Loucy (cell line): ENCODE data around the gene GRB14.

Experiments
- EZH2phosphoT487 ChIP-seq: fragments of 200-600 bp; IDR thresholded peaks from 2 replicates; pipeline ENCODE4 v1.6.1; 2018; ENCODE audit warnings: antibody characterized with exemption, mild to moderate bottlenecking, moderate library complexity, borderline replicate concordance
- TF ChIP-seq, protein P1 (sequence below): fragments of 200-600 bp; sonication (generic); conservative IDR thresholded peaks from 2 replicates; pipeline ENCODE4 v1.5.1; 2014; ENCODE audit warnings: mild to moderate bottlenecking, antibody characterized with exemption, low read length

DNA sequence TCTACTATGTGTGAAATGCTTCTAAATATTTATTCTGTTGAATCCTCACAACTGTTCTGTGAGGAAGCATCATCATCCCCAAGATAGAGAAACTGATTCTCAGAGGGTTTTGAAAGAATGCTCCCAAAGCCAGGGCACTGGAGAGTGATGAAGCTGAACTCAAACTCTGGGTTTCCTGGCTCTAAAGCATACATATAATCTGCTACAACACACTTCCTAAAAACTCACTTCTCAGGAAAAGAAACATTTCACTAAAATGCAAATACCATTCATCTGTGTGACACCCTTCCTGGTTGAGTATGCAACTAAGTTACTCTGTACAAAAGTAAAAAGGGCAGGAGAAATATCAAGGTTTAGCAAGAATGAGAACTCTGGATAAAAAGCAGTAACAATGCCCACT is 58.6 kb downstream of the GRB14 start:
- TF ChIP-seq, protein P1, sequence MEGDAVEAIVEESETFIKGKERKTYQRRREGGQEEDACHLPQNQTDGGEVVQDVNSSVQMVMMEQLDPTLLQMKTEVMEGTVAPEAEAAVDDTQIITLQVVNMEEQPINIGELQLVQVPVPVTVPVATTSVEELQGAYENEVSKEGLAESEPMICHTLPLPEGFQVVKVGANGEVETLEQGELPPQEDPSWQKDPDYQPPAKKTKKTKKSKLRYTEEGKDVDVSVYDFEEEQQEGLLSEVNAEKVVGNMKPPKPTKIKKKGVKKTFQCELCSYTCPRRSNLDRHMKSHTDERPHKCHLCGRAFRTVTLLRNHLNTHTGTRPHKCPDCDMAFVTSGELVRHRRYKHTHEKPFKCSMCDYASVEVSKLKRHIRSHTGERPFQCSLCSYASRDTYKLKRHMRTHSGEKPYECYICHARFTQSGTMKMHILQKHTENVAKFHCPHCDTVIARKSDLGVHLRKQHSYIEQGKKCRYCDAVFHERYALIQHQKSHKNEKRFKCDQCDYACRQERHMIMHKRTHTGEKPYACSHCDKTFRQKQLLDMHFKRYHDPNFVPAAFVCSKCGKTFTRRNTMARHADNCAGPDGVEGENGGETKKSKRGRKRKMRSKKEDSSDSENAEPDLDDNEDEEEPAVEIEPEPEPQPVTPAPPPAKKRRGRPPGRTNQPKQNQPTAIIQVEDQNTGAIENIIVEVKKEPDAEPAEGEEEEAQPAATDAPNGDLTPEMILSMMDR: no peak
- TF ChIP-seq EZH2phosphoT487: no peak
